ENCODE measurements around the gene PSG1.
A peak's percentile ranks its signal among the peaks of the same experiment; 100 is the strongest.
"Not testable (repeated sequence)": the region's sequence is repeated elsewhere in the genome, so short reads cannot be mapped to it uniquely, and the experiment has no call there.

PSG1 gene

GRCh38 chr19:42879613-42880012 is at the start of gene PSG1:
Gene PSG1, minus strand, starts transcription at chr19:42879713. Its CDS starts 132 bp downstream, at chr19:42879581.
- no peak for FAIRE-seq

- no peak for FAIRE-seq
Observed at GRCh38 chr19:42928896-42929295, 49.4 kb upstream of the PSG1 start.

GRCh38 chr19:42926781-42927180 is 47.3 kb upstream of the PSG1 start:
- peak; percentile 15 for FAIRE-seq

- peak; percentile 71 for FAIRE-seq
Observed at GRCh38 chr19:42923106-42923505, 43.6 kb upstream of the PSG1 start.

- peak; percentile 6 for FAIRE-seq
Observed at GRCh38 chr19:42920971-42921370, 41.5 kb upstream of the PSG1 start.

GRCh38 chr19:42919757-42920079 is 40.2 kb upstream of the PSG1 start:
- no peak for FAIRE-seq

- FAIRE-seq, result not testable (repeated sequence)
Observed at GRCh38 chr19:42919070-42919756, 39.7 kb upstream of the PSG1 start.

GRCh38 chr19:42918377-42919069 is 39.0 kb upstream of the PSG1 start:
- FAIRE-seq, result not testable (repeated sequence)

GRCh38 chr19:42917634-42918033 is 38.1 kb upstream of the PSG1 start, which contains the start of gene PSG6:
Gene PSG6, minus strand, starts transcription at chr19:42917894. Its CDS starts 102 bp downstream, at chr19:42917792.
- not testable (repeated sequence) for FAIRE-seq

GRCh38 chr19:42916931-42917330 is 37.4 kb upstream of the PSG1 start:
- FAIRE-seq, result not testable (repeated sequence)

- FAIRE-seq, result peak; percentile 99
Observed at GRCh38 chr19:42913516-42913915, 34.0 kb upstream of the PSG1 start.

- not testable (repeated sequence) for FAIRE-seq
Observed at GRCh38 chr19:42912941-42913340, 33.4 kb upstream of the PSG1 start.

- peak; percentile 8 for FAIRE-seq
Observed at GRCh38 chr19:42911731-42912130, 32.2 kb upstream of the PSG1 start.

GRCh38 chr19:42906162-42906561 is 26.6 kb upstream of the PSG1 start:
- not testable (repeated sequence) for FAIRE-seq

GRCh38 chr19:42900561-42900960 is 21.0 kb upstream of the PSG1 start:
- peak; percentile 99 for FAIRE-seq

GRCh38 chr19:42899674-42900073 is 20.2 kb upstream of the PSG1 start:
- not testable (repeated sequence) for FAIRE-seq

GRCh38 chr19:42899110-42899509 is 19.6 kb upstream of the PSG1 start:
- not testable (repeated sequence) for FAIRE-seq

GRCh38 chr19:42898656-42899055 is 19.1 kb upstream of the PSG1 start:
- peak; percentile 98 for FAIRE-seq

GRCh38 chr19:42897729-42898128 is 18.2 kb upstream of the PSG1 start:
- FAIRE-seq, result peak; percentile 93

- not testable (repeated sequence) for FAIRE-seq
Observed at GRCh38 chr19:42890446-42890845, 10.9 kb upstream of the PSG1 start.

GRCh38 chr19:42887876-42888445 is 8.4 kb upstream of the PSG1 start:
- FAIRE-seq, result peak; percentile 100

GRCh38 chr19:42882730-42883129 is 3.2 kb upstream of the PSG1 start:
- not testable (repeated sequence) for FAIRE-seq

- FAIRE-seq, result peak; percentile 79
Observed at GRCh38 chr19:42882010-42882409, 2.5 kb upstream of the PSG1 start.

- FAIRE-seq, result peak; percentile 28
Observed at GRCh38 chr19:42881279-42881678, 1.8 kb upstream of the PSG1 start.

All from G401.6 (cell line).